Measurements from ENCODE around the gene TINAG. TPM values are rescaled to one million over a fixed set of nuclear protein-coding genes. Genes with fewer than 3 reads are reported as not detected.

The TINAG gene
- total RNA-seq, 1 experiment from 2014 or later: not detected

DNA sequence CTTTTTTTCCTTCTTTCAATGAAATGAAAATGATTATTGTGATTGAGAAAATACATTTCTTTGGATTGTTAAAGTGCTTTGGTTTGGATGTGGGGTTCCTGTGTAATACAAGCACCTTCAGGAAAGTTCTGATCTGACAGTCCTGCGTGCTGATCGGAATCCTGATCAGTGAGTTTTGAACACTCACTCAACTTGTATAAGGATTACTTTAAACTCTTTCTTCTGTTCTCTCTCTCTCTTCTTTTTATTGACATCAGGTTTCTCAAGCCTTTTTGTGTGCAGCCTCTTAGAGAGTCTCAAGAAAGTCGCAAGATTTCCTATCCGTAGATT lies 710 bp downstream of the TINAG start:
- TF ChIP-seq, protein P1, sequence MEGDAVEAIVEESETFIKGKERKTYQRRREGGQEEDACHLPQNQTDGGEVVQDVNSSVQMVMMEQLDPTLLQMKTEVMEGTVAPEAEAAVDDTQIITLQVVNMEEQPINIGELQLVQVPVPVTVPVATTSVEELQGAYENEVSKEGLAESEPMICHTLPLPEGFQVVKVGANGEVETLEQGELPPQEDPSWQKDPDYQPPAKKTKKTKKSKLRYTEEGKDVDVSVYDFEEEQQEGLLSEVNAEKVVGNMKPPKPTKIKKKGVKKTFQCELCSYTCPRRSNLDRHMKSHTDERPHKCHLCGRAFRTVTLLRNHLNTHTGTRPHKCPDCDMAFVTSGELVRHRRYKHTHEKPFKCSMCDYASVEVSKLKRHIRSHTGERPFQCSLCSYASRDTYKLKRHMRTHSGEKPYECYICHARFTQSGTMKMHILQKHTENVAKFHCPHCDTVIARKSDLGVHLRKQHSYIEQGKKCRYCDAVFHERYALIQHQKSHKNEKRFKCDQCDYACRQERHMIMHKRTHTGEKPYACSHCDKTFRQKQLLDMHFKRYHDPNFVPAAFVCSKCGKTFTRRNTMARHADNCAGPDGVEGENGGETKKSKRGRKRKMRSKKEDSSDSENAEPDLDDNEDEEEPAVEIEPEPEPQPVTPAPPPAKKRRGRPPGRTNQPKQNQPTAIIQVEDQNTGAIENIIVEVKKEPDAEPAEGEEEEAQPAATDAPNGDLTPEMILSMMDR (conservative IDR thresholded peaks at IDR 0.05; ENCODE audit: low read depth, low read length): no peak
- TF ChIP-seq EZH2 (IDR thresholded peaks at IDR 0.05; ENCODE audit: borderline replicate concordance, low read depth, low read length, poor library complexity, severe bottlenecking): no peak
- Histone ChIP-seq H3K36me3 (ENCODE audit: insufficient read depth, low read length, poor library complexity, severe bottlenecking) (no peaks in the 10 kb centered on the region), H3K27me3 (replicated peaks; ENCODE audit: insufficient read depth, low read depth, low read length, poor library complexity) (no peaks in the 10 kb centered on the region), H3K27ac (ENCODE audit: low read depth, low read length, poor library complexity, severe bottlenecking) (no peak overlapping the region), H3K4me3 (ENCODE audit: low read depth, low read length, poor library complexity, severe bottlenecking) (no peak overlapping the region), H3K9me3 (ENCODE audit: low read depth, low read length, poor library complexity, severe bottlenecking) (no peaks in the 10 kb centered on the region), H3K4me1 (ENCODE audit: insufficient read depth, low read length, poor library complexity, severe bottlenecking) (no peaks in the 10 kb centered on the region)
- no TSS peak for BruUV-seq (replicated peaks)
- no peak for DNase-seq (ENCODE audit: low spot score)
- intact Hi-C loops (cut with micrococcal nuclease; ENCODE audit: unreplicated experiment): no loop called here
- ChIA-PET CTCF (no interaction called here), POLR2A (ENCODE audit: low non-redundant PET) (no interaction called here)

DNA sequence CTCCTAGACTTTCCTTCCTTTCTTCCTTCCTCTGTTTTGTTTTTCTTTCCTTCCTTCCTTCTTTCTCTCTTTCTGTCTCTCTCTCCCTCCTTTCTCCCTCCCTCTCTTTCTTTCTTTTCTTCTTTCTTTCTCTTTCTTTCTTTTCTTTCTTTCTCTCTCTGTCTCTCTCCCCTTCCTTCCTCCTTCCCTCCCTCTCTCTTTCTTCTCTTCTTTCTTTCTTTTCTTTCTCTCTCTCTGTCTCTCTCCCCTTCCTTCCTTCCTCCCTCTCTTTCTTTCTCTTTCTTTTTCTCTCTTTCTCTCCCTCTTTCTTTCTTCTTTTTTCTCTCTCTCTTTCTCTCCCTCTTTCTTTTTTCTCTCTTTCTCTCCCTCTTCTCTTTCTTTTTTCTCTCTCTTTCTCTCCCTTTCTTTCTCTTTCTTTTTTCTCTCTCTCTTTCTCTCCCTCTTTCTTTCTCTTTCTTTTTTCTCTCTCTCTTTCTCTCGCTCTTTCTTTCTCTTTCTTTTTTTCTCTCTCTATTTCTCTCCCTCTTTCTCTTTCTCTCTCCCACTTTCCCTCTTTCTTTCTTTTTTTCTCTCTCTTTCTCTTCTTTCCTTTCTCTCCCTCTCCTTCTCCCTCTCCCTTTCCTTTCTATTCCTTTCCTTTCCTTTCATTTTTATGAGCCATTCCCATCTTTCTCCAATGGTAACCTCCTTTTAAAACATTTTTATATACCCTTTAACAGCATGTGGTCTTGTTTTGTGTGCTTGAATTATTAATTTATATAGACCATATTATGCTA lies 2.3 kb downstream of the TINAG start:
- BruUV-seq (replicated peaks): no TSS peak
- H3K4me3 ChIP-seq (ENCODE audit: low read depth, low read length, poor library complexity, severe bottlenecking): no peak overlapping the region
- no peak overlapping the region for H3K27ac ChIP-seq (ENCODE audit: low read depth, low read length, poor library complexity, severe bottlenecking)
- H3K27me3 ChIP-seq (replicated peaks; ENCODE audit: insufficient read depth, low read depth, low read length, poor library complexity): no peaks in the 10 kb centered on the region
- DNase-seq (ENCODE audit: low spot score): no peak
- intact Hi-C loops (cut with micrococcal nuclease; ENCODE audit: unreplicated experiment): no loop called here
- ChIA-PET POLR2A (ENCODE audit: low non-redundant PET) (no interaction called here), CTCF (no interaction called here)
- H3K36me3 ChIP-seq (ENCODE audit: insufficient read depth, low read length, poor library complexity, severe bottlenecking): no peaks in the 10 kb centered on the region
- no peaks in the 10 kb centered on the region for H3K4me1 ChIP-seq (ENCODE audit: insufficient read depth, low read length, poor library complexity, severe bottlenecking)
- no peaks in the 10 kb centered on the region for H3K9me3 ChIP-seq (ENCODE audit: low read depth, low read length, poor library complexity, severe bottlenecking)
- no peak for TF ChIP-seq EZH2 (IDR thresholded peaks at IDR 0.05; ENCODE audit: borderline replicate concordance, low read depth, low read length, poor library complexity, severe bottlenecking)
- TF ChIP-seq, protein P1 (conservative IDR thresholded peaks at IDR 0.05; ENCODE audit: low read depth, low read length): no peak

DNA sequence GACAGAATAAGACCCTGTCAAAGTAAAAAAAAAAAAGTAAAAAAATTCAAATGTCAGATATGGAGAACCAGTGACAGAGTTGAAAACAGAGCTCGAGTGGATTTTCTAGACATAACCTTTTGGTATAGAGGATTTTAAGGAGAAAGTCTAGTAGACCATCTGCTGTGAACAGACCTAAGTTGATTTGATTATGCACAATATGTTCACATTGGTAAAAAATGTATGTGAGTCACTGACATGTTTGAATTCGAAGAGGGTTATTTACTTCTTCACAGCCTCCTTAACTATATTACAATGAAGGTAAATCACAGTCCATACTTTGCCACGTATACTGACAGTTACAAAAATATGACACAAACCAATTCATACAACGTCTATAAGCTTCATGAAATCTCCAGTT lies 7.4 kb downstream of the TINAG start:
- H3K9me3 ChIP-seq (ENCODE audit: low read depth, low read length, poor library complexity, severe bottlenecking): no peaks in the 10 kb centered on the region
- H3K4me1 ChIP-seq (ENCODE audit: insufficient read depth, low read length, poor library complexity, severe bottlenecking): no peaks in the 10 kb centered on the region
- ChIA-PET POLR2A (ENCODE audit: low non-redundant PET) (no interaction called here), CTCF (no interaction called here)
- TF ChIP-seq EZH2 (IDR thresholded peaks at IDR 0.05; ENCODE audit: borderline replicate concordance, low read depth, low read length, poor library complexity, severe bottlenecking): no peak
- TF ChIP-seq, protein P1 (conservative IDR thresholded peaks at IDR 0.05; ENCODE audit: low read depth, low read length): no peak
- BruUV-seq (replicated peaks): no TSS peak
- H3K27ac ChIP-seq (ENCODE audit: low read depth, low read length, poor library complexity, severe bottlenecking): no peak overlapping the region
- no peaks in the 10 kb centered on the region for H3K27me3 ChIP-seq (replicated peaks; ENCODE audit: insufficient read depth, low read depth, low read length, poor library complexity)
- no peak for DNase-seq (ENCODE audit: low spot score)
- intact Hi-C loops (cut with micrococcal nuclease; ENCODE audit: unreplicated experiment): no loop called here
- H3K4me3 ChIP-seq (ENCODE audit: low read depth, low read length, poor library complexity, severe bottlenecking): no peak overlapping the region
- no peaks in the 10 kb centered on the region for H3K36me3 ChIP-seq (ENCODE audit: insufficient read depth, low read length, poor library complexity, severe bottlenecking)

Data from A673 (cell line).